Endothelial cell of umbilical vein (primary cell): Measurements from ENCODE around the gene NFIA. TPM values are rescaled to one million over a fixed set of nuclear protein-coding genes. Genes with fewer than 3 reads are reported as not detected.

Experiments used
- BruUV-seq: library from RNA; stranded (reverse); fragments of 400-500 nt; replicated peaks from 2 replicates; lab custom pipeline; 2021; lab: Mats Ljungman, UMichigan
- CTCF ChIA-PET: fragments of 300-600, 350-600 bp; sonication (Branson Sonifier 250); formaldehyde crosslinking; loops from one replicate; lab custom pipeline; 2021; ENCODE audit warnings: antibody characterized with exemption, inconsistent platforms; lab: Charles Lee
- POLR2A ChIA-PET: fragments of 300-600, 350-600 bp; sonication (Branson Sonifier 250); formaldehyde crosslinking; loops from one replicate; lab custom pipeline; 2021; ENCODE audit warnings: antibody characterized with exemption, inconsistent platforms; lab: Charles Lee
- DNase-seq: peaks from one replicate; pipeline ENCODE4 v3.0.0-alpha.2; 2011; ENCODE audit warnings: low read depth, low spot score
- FAIRE-seq: peaks from 2 replicates; lab custom pipeline; 2011; peaks lifted over from hg19 to GRCh38; lab: Jason Lieb, UNC
- H2AFZ ChIP-seq: 2 replicates; pipeline ENCODE4 v1.6.0; 2012; ENCODE audit warnings: low read depth, low read length, control low read depth, inconsistent platforms
- H3K27ac ChIP-seq: 2 replicates; pipeline ENCODE4 v1.5.1; 2011; ENCODE audit warnings: low read depth, mild to moderate bottlenecking, control low read depth, low read length, moderate library complexity; ENCODE audit not compliant: insufficient read depth
- H3K27me3 ChIP-seq, 2 experiments: 2 replicates each; pipeline versions ENCODE4 v1.6.0 to v1.6.1; 2011; ENCODE audit warnings: low read length in 2 of 2, mixed read lengths in 1 of 2; ENCODE audit not compliant: control insufficient read depth in 2 of 2, insufficient read depth in 2 of 2
- H3K36me3 ChIP-seq, 2 experiments: 2 replicates in 1 of 2; 3 replicates in 1 of 2; pipeline ENCODE4 v1.5.1; 2011; ENCODE audit warnings: low read length in 2 of 2, mild to moderate bottlenecking in 1 of 2, moderate library complexity in 1 of 2; ENCODE audit not compliant: control insufficient read depth in 2 of 2, insufficient read depth in 2 of 2; ENCODE audit errors: extremely low read depth in 1 of 2
- H3K4me1 ChIP-seq: 3 replicates; pipeline ENCODE4 v1.5.1; 2011; ENCODE audit warnings: mild to moderate bottlenecking, low read length; ENCODE audit not compliant: control insufficient read depth, insufficient read depth; ENCODE audit errors: extremely low read depth
- H3K4me2 ChIP-seq: 2 replicates; pipeline ENCODE4 v1.6.1; 2011; ENCODE audit warnings: low read length, control low read depth, mixed read lengths; ENCODE audit not compliant: insufficient read depth
- H3K4me3 ChIP-seq, 3 experiments: fragments of 200-600 bp in 1 of 3; sonication (generic), shearing (Covaris generic) in 1 of 3; replicated peaks in 1 of 3; 2 replicates each; pipeline ENCODE4 v1.5.1; 2011 to 2016; ENCODE audit warnings: control low read depth in 3 of 3, low read length in 3 of 3, mild to moderate bottlenecking in 2 of 3, inconsistent platforms in 1 of 3, low read depth in 1 of 3, moderate library complexity in 1 of 3; ENCODE audit not compliant: insufficient read depth in 1 of 3
- H3K79me2 ChIP-seq: 2 replicates; pipeline ENCODE4 v1.6.0; 2012; ENCODE audit warnings: low read length, inconsistent platforms; ENCODE audit not compliant: control insufficient read depth, insufficient read depth
- H3K9ac ChIP-seq: replicated peaks from 2 replicates; pipeline ENCODE3; 2011; ENCODE audit warnings: low read length, control low read depth; ENCODE audit not compliant: insufficient read depth; ENCODE audit errors: extremely low read depth
- H3K9me1 ChIP-seq: replicated peaks from 3 replicates; pipeline ENCODE4 v1.6.0; 2011; ENCODE audit warnings: mild to moderate bottlenecking, low read length; ENCODE audit not compliant: control insufficient read depth, insufficient read depth; ENCODE audit errors: extremely low read depth
- H3K9me3 ChIP-seq: replicated peaks from 2 replicates; pipeline ENCODE4 v1.5.1; 2012; ENCODE audit warnings: low read length, inconsistent platforms; ENCODE audit not compliant: control insufficient read depth, insufficient read depth
- H4K20me1 ChIP-seq: replicated peaks from 2 replicates; pipeline ENCODE3; 2011; ENCODE audit warnings: mild to moderate bottlenecking, low read length; ENCODE audit not compliant: control insufficient read depth, insufficient read depth; ENCODE audit errors: extremely low read depth
- CTCF ChIP-seq, 2 donors: IDR thresholded peaks; 1 replicate in 1 of 2; 2 replicates in 1 of 2; pipeline ENCODE4 v1.5.1; 2011; ENCODE audit warnings: low read length in 2 of 2, mild to moderate bottlenecking in 2 of 2, moderate library complexity in 2 of 2, control low read depth in 1 of 2, inconsistent platforms in 1 of 2, low read depth in 1 of 2; ENCODE audit not compliant: insufficient read depth in 1 of 2; ENCODE audit errors: extremely low read depth in 1 of 2
- EZH2 ChIP-seq: IDR thresholded peaks from 2 replicates; pipeline ENCODE4 v1.6.1; 2012; ENCODE audit warnings: borderline replicate concordance, low read depth, mild to moderate bottlenecking, moderate library complexity, low read length, inconsistent platforms; ENCODE audit not compliant: severe bottlenecking
- FOS ChIP-seq: IDR thresholded peaks from 2 replicates; pipeline ENCODE4 v1.6.1; 2011; ENCODE audit warnings: mild to moderate bottlenecking, low read length, moderate library complexity, borderline replicate concordance; ENCODE audit not compliant: insufficient read depth
- GATA2 ChIP-seq: IDR thresholded peaks from 2 replicates; pipeline ENCODE4 v1.7.0; 2011; ENCODE audit warnings: low read depth, mild to moderate bottlenecking, moderate library complexity, mixed read lengths, low read length; ENCODE audit not compliant: insufficient read length, insufficient read depth
- JUN ChIP-seq: IDR thresholded peaks from 2 replicates; pipeline ENCODE4 v1.6.1; 2011; ENCODE audit warnings: borderline replicate concordance, low read depth; ENCODE audit not compliant: insufficient read length, insufficient read depth
- MAX ChIP-seq: IDR thresholded peaks from 2 replicates; pipeline ENCODE4 v1.6.1; 2011; ENCODE audit not compliant: insufficient read depth, insufficient read length
- MYC ChIP-seq: IDR thresholded peaks from one replicate; pipeline ENCODE4 v1.6.1; 2011; ENCODE audit warnings: mild to moderate bottlenecking, low read depth, low read length
- POLR2A ChIP-seq: IDR thresholded peaks from 2 replicates; pipeline ENCODE4 v1.6.1; 2012; ENCODE audit warnings: low read depth, mild to moderate bottlenecking, control low read depth, low read length
- POLR2AphosphoS5 ChIP-seq: IDR thresholded peaks from 2 replicates; pipeline ENCODE4 v1.6.1; 2012; ENCODE audit warnings: low read depth, mild to moderate bottlenecking, control low read depth, low read length, moderate library complexity; ENCODE audit not compliant: insufficient read depth
- dilution Hi-C: fragments of 300-500 bp; cut with MboI; formaldehyde crosslinking; loops from one replicate; pipeline ENCODE4 v1.15.0; 2019; ENCODE audit warnings: low sequenced_read_pairs; ENCODE audit not compliant: extremely low pct_ligation_motif_present
- intact Hi-C: fragments of 100-400 bp; cut with micrococcal nuclease; formaldehyde crosslinking; loops from one replicate; pipeline ENCODE4 v1.10.0; 2022
- polyA plus RNA-seq, 4 experiments: library from polyadenylated mRNA; depleted of rRNA in 3 of 4; stranded (reverse) in 3 of 4; unstranded in 1 of 4; fragments of >200 nt; gene quantifications; 2 replicates each; pipeline versions ENCODE4 v1.2.1 to v1.2.3, GENCODE V29; 2011 to 2012; ENCODE audit warnings: missing spikeins in 1 of 4
- total RNA-seq: library from RNA; stranded (reverse); gene quantifications from 2 replicates; pipeline ENCODE4 v1.2.3, GENCODE V29; 2021

NFIA gene
- total and polyA plus RNA-seq, 2 donors (not counting 3 experiments of a cell fraction or from before 2014, with no cell fraction given) = 25.5 to 47.0 TPM

GRCh38 chr1:61270107-61270506 is 187.7 kb downstream of the NFIA start:
- H3K27ac ChIP-seq = no peak overlapping the region
- no peaks in the 10 kb centered on the region for H3K9me3 ChIP-seq
- dilution Hi-C loops (no loop called here), intact Hi-C loops (no loop called here)
- H3K9me1 ChIP-seq = no peaks in the 10 kb centered on the region
- no peak overlapping the region for H3K4me3 ChIP-seq
- ChIA-PET POLR2A (no interaction called here), CTCF (interaction anchor here (1.3 kb wide), 1 partner anchor 192 kb away, joined by 3 read pairs; no protein-coding TSS in a partner anchor)
- TF ChIP-seq CTCF (IDR thresholded peaks at IDR 0.05; ENCODE audit: extremely low read depth in 1 of 2, insufficient read depth in 1 of 2, low read depth in 1 of 2, low read length in 2 of 2) = no peak
- no peak for TF ChIP-seq EZH2
- TF ChIP-seq POLR2A = no peak
- no peak for TF ChIP-seq FOS
- TF ChIP-seq GATA2 = no peak
- TF ChIP-seq JUN = no peak
- no peak for TF ChIP-seq MYC
- TF ChIP-seq POLR2AphosphoS5 = no peak
- TF ChIP-seq MAX = no peak
- DNase-seq (no peak), FAIRE-seq (no peak)
- no peak overlapping the region for H2AFZ ChIP-seq
- BruUV-seq = no TSS peak
- H3K79me2 ChIP-seq = peaks cover 3% of the 10 kb centered on the region
- H3K9ac ChIP-seq = no peak overlapping the region
- H4K20me1 ChIP-seq = no peaks in the 10 kb centered on the region
- H3K4me1 ChIP-seq = peaks cover 18% of the 10 kb centered on the region
- H3K4me2 ChIP-seq = no peak overlapping the region
- no peaks in the 10 kb centered on the region for H3K27me3 ChIP-seq
- no peaks in the 10 kb centered on the region for H3K36me3 ChIP-seq
